MCF 10A (cell line): ENCODE measurements around the gene PLAGL2. TPM values are rescaled to one million over a fixed set of nuclear protein-coding genes. Genes with fewer than 3 reads are reported as not detected.

ENCODE experiments used
- BruUV-seq: library from RNA; stranded (reverse); fragments of 400-500 nt; replicated peaks from 2 replicates; lab custom pipeline; 2021; lab: Mats Ljungman, UMichigan
- CTCF ChIA-PET: fragments of 300-600 bp; sonication (Branson Sonifier 250); formaldehyde crosslinking; extraction: SDS; loops from one replicate; lab custom pipeline; 2021; ENCODE audit warnings: antibody characterized with exemption, inconsistent platforms; lab: Yijun Ruan, JAX
- POLR2A ChIA-PET: fragments of 300-600, 350-650 bp; sonication (Branson Sonifier 250); formaldehyde crosslinking; extraction: SDS; loops from one replicate; lab custom pipeline; 2020; ENCODE audit warnings: antibody characterized with exemption, inconsistent platforms; lab: Yijun Ruan, JAX
- DNase-seq: peaks from one replicate; pipeline ENCODE4 v3.0.0-alpha.2; 2018; ENCODE audit not compliant: unreplicated experiment
- H3K27ac Mint-ChIP-seq: one replicate; pipeline ENCODE4 v1.8.0; 2022; ENCODE audit warnings: mild to moderate bottlenecking, low read depth, mixed read lengths; ENCODE audit not compliant: unreplicated experiment
- H3K27me3 Mint-ChIP-seq: one replicate; pipeline ENCODE4 v1.8.0; 2022; ENCODE audit warnings: mixed read lengths; ENCODE audit not compliant: insufficient read depth, unreplicated experiment
- H3K36me3 Mint-ChIP-seq: one replicate; pipeline ENCODE4 v1.8.0; 2022; ENCODE audit warnings: mild to moderate bottlenecking, moderate library complexity, mixed read lengths; ENCODE audit not compliant: insufficient read depth, unreplicated experiment
- H3K4me1 Mint-ChIP-seq: one replicate; pipeline ENCODE4 v1.8.0; 2022; ENCODE audit warnings: mixed read lengths; ENCODE audit not compliant: insufficient read depth, unreplicated experiment
- H3K4me3 Mint-ChIP-seq: one replicate; pipeline ENCODE4 v1.8.0; 2022; ENCODE audit warnings: mild to moderate bottlenecking, moderate library complexity, mixed read lengths; ENCODE audit not compliant: unreplicated experiment
- H3K9me3 Mint-ChIP-seq: one replicate; pipeline ENCODE4 v1.8.0; 2022; ENCODE audit warnings: mixed read lengths; ENCODE audit not compliant: unreplicated experiment
- intact Hi-C: fragments of 100-400 bp; cut with micrococcal nuclease; formaldehyde crosslinking; loops from 2 replicates; pipeline ENCODE4 v1.14.1; 2022
- total RNA-seq: library from RNA; stranded (reverse); gene quantifications from 2 replicates; pipeline ENCODE4 v1.2.3, GENCODE V29; 2022
- TF ChIP-seq, protein P1 (sequence below): fragments of 200-600 bp; IDR thresholded peaks from one replicate; pipeline ENCODE4 v1.8.0; 2022; ENCODE audit warnings: antibody characterized with exemption, mild to moderate bottlenecking; ENCODE audit not compliant: unreplicated experiment

PLAGL2 gene
- total RNA-seq, 1 experiment from 2014 or later, result 18.6 TPM

DNA sequence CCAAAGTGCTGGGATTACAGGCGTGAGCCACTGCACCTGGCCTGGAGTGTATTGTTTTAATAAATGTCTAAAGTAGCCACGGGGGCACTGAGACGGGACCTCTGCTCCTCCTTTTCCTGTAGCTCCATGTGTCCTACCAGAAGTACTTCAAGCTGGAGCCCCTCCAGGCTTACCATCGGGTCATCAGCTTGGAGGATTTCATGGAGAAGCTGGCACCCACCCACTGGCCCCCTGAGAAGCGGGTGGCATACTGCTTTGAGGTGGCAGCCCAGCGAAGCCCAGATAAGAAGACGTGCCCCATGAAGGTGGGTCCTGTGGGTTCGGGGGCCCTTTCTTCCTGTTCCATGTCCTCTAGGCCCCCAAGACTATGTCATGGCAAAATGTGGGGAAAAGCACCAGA, 7.6 kb upstream of the PLAGL2 start:
- intact Hi-C loops, result no loop called here
- Mint-ChIP-seq H3K36me3 (peaks cover 69% of the 10 kb centered on the region), H3K9me3 (no peaks in the 10 kb centered on the region)

DNA sequence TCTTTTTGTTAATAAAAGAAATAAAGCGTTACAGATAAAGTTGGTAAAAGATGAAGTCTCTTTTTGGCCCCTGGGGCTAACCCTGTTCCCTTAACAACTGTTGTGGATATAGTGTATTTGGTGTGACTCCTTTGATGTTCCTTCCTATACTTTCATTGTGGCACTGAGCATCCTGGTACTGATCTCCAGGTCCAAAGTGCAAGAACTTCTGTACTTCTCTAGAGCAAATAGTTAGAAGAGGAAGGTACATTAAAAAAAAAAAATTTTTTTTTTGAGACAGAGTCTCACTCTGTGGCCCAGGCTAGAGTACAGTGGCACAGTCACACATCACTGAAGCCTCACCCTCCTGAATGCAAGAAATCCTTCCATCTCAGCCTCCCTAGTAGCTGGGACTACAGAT, 6.3 kb upstream of the PLAGL2 start:
- H3K36me3 Mint-ChIP-seq, result peaks cover 57% of the 10 kb centered on the region
- no peak for DNase-seq
- no peak overlapping the region for H3K4me3 Mint-ChIP-seq
- BruUV-seq, result no TSS peak
- CTCF ChIA-PET, result interaction anchor here (0.6 kb wide), 1 partner anchor 337 kb away, joined by 3 read pairs; no protein-coding TSS in a partner anchor
- no peaks in the 10 kb centered on the region for H3K9me3 Mint-ChIP-seq
- no peak overlapping the region for H3K27ac Mint-ChIP-seq
- POLR2A ChIA-PET, result no interaction called here
- TF ChIP-seq, protein P1, sequence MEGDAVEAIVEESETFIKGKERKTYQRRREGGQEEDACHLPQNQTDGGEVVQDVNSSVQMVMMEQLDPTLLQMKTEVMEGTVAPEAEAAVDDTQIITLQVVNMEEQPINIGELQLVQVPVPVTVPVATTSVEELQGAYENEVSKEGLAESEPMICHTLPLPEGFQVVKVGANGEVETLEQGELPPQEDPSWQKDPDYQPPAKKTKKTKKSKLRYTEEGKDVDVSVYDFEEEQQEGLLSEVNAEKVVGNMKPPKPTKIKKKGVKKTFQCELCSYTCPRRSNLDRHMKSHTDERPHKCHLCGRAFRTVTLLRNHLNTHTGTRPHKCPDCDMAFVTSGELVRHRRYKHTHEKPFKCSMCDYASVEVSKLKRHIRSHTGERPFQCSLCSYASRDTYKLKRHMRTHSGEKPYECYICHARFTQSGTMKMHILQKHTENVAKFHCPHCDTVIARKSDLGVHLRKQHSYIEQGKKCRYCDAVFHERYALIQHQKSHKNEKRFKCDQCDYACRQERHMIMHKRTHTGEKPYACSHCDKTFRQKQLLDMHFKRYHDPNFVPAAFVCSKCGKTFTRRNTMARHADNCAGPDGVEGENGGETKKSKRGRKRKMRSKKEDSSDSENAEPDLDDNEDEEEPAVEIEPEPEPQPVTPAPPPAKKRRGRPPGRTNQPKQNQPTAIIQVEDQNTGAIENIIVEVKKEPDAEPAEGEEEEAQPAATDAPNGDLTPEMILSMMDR, result no peak
- peaks cover 22% of the 10 kb centered on the region for H3K4me1 Mint-ChIP-seq
- intact Hi-C loops, result no loop called here
- no peaks in the 10 kb centered on the region for H3K27me3 Mint-ChIP-seq

More for the DNA sequence above, 7.6 kb upstream of the PLAGL2 start:
- no peaks in the 10 kb centered on the region for H3K27me3 Mint-ChIP-seq
- TF ChIP-seq, protein P1, result no peak
- peaks cover 14% of the 10 kb centered on the region for H3K4me1 Mint-ChIP-seq
- DNase-seq, result no peak
- ChIA-PET POLR2A (interaction anchor here (0.6 to 1.5 kb wide), 2 partner anchors 10 to 21 kb away, joined by 3 to 5 read pairs; no protein-coding TSS in a partner anchor), CTCF (interaction anchor here (0.5 kb wide), 1 partner anchor 574 kb away, joined by 3 read pairs; no protein-coding TSS in a partner anchor)
- no TSS peak for BruUV-seq
- H3K27ac Mint-ChIP-seq, result no peak overlapping the region
- no peak overlapping the region for H3K4me3 Mint-ChIP-seq

DNA sequence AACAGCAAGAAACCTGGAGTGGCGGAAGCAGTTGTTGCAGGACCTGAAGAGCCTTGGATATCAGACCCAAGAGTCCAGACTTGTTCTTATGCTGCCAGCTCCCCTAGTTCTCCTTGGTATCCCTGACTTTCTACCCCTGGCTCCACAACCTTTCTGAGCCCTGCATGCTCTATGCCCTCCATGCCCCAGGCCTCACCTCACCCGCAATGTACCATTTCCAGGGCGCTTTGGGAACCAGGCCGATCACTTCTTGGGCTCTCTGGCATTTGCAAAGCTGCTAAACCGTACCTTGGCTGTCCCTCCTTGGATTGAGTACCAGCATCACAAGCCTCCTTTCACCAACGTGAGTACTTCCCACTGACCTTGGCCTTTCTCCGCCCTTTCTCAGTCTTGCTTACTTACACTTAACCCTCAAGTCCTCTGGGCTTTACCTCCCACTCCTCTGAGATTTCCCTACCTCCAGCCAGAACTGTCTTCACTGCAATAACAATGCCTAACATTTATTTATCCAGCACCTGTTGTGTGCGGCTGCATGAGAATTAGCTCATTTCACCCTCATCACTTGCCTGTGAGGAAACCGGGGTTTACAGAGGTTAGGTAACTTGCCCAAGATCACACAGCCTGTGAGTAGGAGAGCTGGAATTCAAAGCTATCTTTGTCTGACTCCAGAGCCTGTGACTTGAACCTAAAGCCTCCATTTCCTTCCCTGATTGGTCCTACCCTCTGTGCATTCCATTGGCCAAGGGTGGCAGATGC, 2.5 kb upstream of the PLAGL2 start:
- intact Hi-C loops, result loop anchor here (5.0 kb wide), 3 partner anchors 147 to 388 kb away; partner anchors contain the start of gene ASXL1
- peaks cover 44% of the 10 kb centered on the region for H3K4me1 Mint-ChIP-seq
- CTCF ChIA-PET, result no interaction called here
- BruUV-seq, result no TSS peak
- no peaks in the 10 kb centered on the region for H3K27me3 Mint-ChIP-seq
- H3K36me3 Mint-ChIP-seq, result peaks cover 45% of the 10 kb centered on the region
- POLR2A ChIA-PET, result interaction anchor here (1.0 to 2.6 kb wide), 4 partner anchors 8 to 395 kb away, joined by 3 to 13 read pairs (median 6); no protein-coding TSS in a partner anchor
- H3K4me3 Mint-ChIP-seq, result peak overlapping the region; percentile 100
- peak overlapping the region; percentile 30 for H3K27ac Mint-ChIP-seq
- no peak for DNase-seq
- TF ChIP-seq, protein P1, result no peak
- H3K9me3 Mint-ChIP-seq, result no peaks in the 10 kb centered on the region

DNA sequence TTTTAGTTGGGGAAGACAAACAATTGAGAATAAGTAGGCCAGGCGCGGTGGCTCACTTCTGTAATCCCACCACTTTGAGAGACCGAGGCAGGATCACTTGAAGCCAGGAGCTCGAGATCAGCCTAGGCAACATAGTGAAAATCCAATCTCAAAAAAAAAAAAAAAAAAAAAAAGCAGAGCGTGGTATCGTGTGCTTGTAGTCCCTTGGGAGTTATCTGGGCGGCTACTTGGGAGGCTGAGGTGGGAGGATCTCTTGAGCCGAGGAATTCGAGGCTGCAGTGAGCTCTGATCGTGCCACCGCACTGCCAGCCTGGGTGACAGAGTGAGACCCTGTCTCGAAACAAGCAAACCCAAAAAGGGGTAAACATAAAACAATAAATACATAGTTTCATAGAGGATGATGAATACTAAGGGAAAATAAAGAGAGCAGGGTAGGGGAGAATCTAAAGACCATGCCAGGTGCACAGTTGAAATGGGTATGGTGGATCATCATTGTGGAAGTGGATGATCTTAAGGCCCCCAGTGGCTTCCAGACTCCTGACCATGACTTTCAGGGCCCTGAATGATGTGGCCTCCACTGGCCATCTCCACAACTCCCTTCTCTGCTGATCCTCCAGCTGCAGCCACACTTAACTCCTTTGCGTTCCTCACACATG, 1.1 kb upstream of the PLAGL2 start:
- no peak for DNase-seq
- BruUV-seq, result no TSS peak
- POLR2A ChIA-PET, result interaction anchor here (0.6 to 2.6 kb wide), 5 partner anchors 8 to 99 kb away, joined by 3 to 13 read pairs (median 4); partner anchors contain the start of gene TM9SF4
- Mint-ChIP-seq H3K4me3 (peak overlapping the region; percentile 100), H3K4me1 (peaks cover 58% of the 10 kb centered on the region), H3K9me3 (no peaks in the 10 kb centered on the region), H3K27me3 (no peaks in the 10 kb centered on the region), H3K27ac (peak overlapping the region; percentile 100), H3K36me3 (peaks cover 41% of the 10 kb centered on the region)
- TF ChIP-seq, protein P1, result no peak
- intact Hi-C loops, result loop anchor here (5.0 kb wide), 3 partner anchors 149 to 386 kb away; partner anchors contain the start of gene ASXL1
- CTCF ChIA-PET, result interaction anchor here (0.6 kb wide), 3 partner anchors 92 to 536 kb away, joined by 3 read pairs; no protein-coding TSS in a partner anchor
